H1 (cell line): ENCODE results near the gene HRH2. TPM values are rescaled to one million over a fixed set of nuclear protein-coding genes. Genes with fewer than 3 reads are reported as not detected.

Source experiments
- GABPA ChIP-seq: IDR thresholded peaks from 2 replicates; pipeline ENCODE4 v1.6.1; 2011; ENCODE audit warnings: mild to moderate bottlenecking, low read length, moderate library complexity, borderline replicate concordance; ENCODE audit not compliant: insufficient read depth
- RXRA ChIP-seq: IDR thresholded peaks from 2 replicates; pipeline ENCODE4 v1.6.1; 2011; ENCODE audit warnings: low read depth, mild to moderate bottlenecking, low read length, moderate library complexity; ENCODE audit not compliant: insufficient read depth
- polyA plus RNA-seq, 7 experiments: library from polyadenylated mRNA; depleted of rRNA in 3 of 7; stranded (reverse) in 5 of 7; unstranded in 2 of 7; fragments of >200 nt in 5 of 7; fragments of 200-250 nt in 2 of 7; gene quantifications; 1 replicate in 5 of 7; 2 replicates in 1 of 7; 4 replicates in 1 of 7; pipeline versions ENCODE4 v1.2.1 to v1.2.3, GENCODE V29; 2011 to 2013; ENCODE audit warnings: missing spikeins in 2 of 7, mixed read lengths in 2 of 7
- total RNA-seq: library from RNA; stranded (reverse); fragmentation: NEBNext Ultra II Directional; extraction: Animal tissue kit (Norgen Biotek cat#: 25700); gene quantifications from 2 replicates; pipeline ENCODE4 v1.2.1, GENCODE V29; 2021

HRH2 gene
- total and polyA plus RNA-seq, 2 of the 8 experiments (the other 6 are each of a cell fraction or from before 2014, with no cell fraction given), result 7.8 to 8.1 TPM

- TF ChIP-seq RXRA (no peak), GABPA (no peak)
Observed at GRCh38 chr5:175684931-175685330, 27.1 kb downstream of the HRH2 start (continued).
